Adipose tissue (tissue), 3 donors: ENCODE data around the gene NSMCE4A. TPM values are rescaled to one million over a fixed set of nuclear protein-coding genes. Genes with fewer than 3 reads are reported as not detected.
"Not testable (repeated sequence)": the region's sequence is repeated elsewhere in the genome, so short reads cannot be mapped to it uniquely, and the experiment has no call there.

Source experiments
- H3K27ac ChIP-seq: one replicate; pipeline ENCODE4 v1.5.1; 2013; ENCODE audit warnings: low read depth, low read length
- WGBS, 3 donors: extraction: QIAGEN DNeasy Blood & Tissue Kit; methylation state at CpG; one replicate each; pipeline ENCODE4 v1.1.7; 2013; 5-methylcytosine and 5-hydroxymethylcytosine counted together
- polyA plus RNA-seq, 3 donors: library from polyadenylated mRNA; stranded (reverse); fragments of 200-250 nt; gene quantifications; one replicate each; pipeline ENCODE4 v1.2.3, GENCODE V29; 2013
- donor health status: healthy with polysubstance abuse.
- donor health status: Bipolar disorder and iron deficiency.
- donor health status: healthy.

The NSMCE4A gene
- 10 to 100 TPM; 27.8 to 59.7 (median 51.3) TPM for polyA plus RNA-seq

- WGBS, 3 donors, result 0 to 1% (median 0%) methylated on average over 76 to 101 of the region's 101 CpGs
- no peak within 1 kb of the TSS for H3K27ac ChIP-seq
Observed at GRCh38 chr10:121974535-121975294, at the start of gene NSMCE4A. TSS of gene NSMCE4A (minus strand) at chr10:121975217. CDS start at chr10:121975165, 52 bp downstream.

GRCh38 chr10:122023257-122023656 lies 48.2 kb upstream of the NSMCE4A start:
- not testable (repeated sequence) for H3K27ac ChIP-seq
- WGBS, 3 donors, result 94 to 96% (median 95%) methylated on average over 7 of the region's 7 CpGs

- no peak overlapping the region for H3K27ac ChIP-seq
- 85 to 93% (median 88%) methylated on average over 4 of the region's 4 CpGs for WGBS, 3 donors
Observed at GRCh38 chr10:122022276-122022675, 47.3 kb upstream of the NSMCE4A start.

- no peak overlapping the region for H3K27ac ChIP-seq
- 74 to 86% (median 85%) methylated on average over 11 of the region's 11 CpGs for WGBS, 3 donors
Observed at GRCh38 chr10:122021828-122022227, 46.8 kb upstream of the NSMCE4A start.

GRCh38 chr10:122021379-122021778 lies 46.4 kb upstream of the NSMCE4A start:
- 45 to 78% (median 63%) methylated on average over 9 of the region's 9 CpGs for WGBS, 3 donors
- no peak overlapping the region for H3K27ac ChIP-seq

- no peak overlapping the region for H3K27ac ChIP-seq
- WGBS, 3 donors, result 91 to 94% (median 91%) methylated on average over 6 of the region's 6 CpGs
Observed at GRCh38 chr10:122020226-122020625, 45.2 kb upstream of the NSMCE4A start.

- H3K27ac ChIP-seq, result no peak overlapping the region
- WGBS, 3 donors, result 34 to 56% (median 47%) methylated on average over 24 of the region's 24 CpGs
Observed at GRCh38 chr10:122019414-122019975, 44.5 kb upstream of the NSMCE4A start.

GRCh38 chr10:122018951-122019413 lies 44.0 kb upstream of the NSMCE4A start:
- WGBS, 3 donors, result 49 to 80% (median 79%) methylated on average over 16 of the region's 16 CpGs
- H3K27ac ChIP-seq, result no peak overlapping the region

- H3K27ac ChIP-seq, result no peak overlapping the region
- 39 to 76% (median 56%) methylated on average over 7 of the region's 7 CpGs for WGBS, 3 donors
Observed at GRCh38 chr10:122018491-122018890, 43.5 kb upstream of the NSMCE4A start.

GRCh38 chr10:122017926-122018325 lies 42.9 kb upstream of the NSMCE4A start:
- 61 to 76% (median 75%) methylated on average over 4 of the region's 4 CpGs for WGBS, 3 donors
- H3K27ac ChIP-seq, result not testable (repeated sequence)

- no peak overlapping the region for H3K27ac ChIP-seq
- WGBS, 3 donors, result 75 to 86% (median 77%) methylated on average over 3 of the region's 3 CpGs
Observed at GRCh38 chr10:122014652-122015248, 39.7 kb upstream of the NSMCE4A start.

GRCh38 chr10:122013311-122013780 lies 38.3 kb upstream of the NSMCE4A start:
- H3K27ac ChIP-seq, result no peak overlapping the region
- 24 to 74% (median 73%) methylated on average over 8 of the region's 8 CpGs for WGBS, 3 donors

- no peak overlapping the region for H3K27ac ChIP-seq
- 76 to 83% (median 77%) methylated on average over 5 of the region's 5 CpGs for WGBS, 3 donors
Observed at GRCh38 chr10:122012731-122013130, 37.7 kb upstream of the NSMCE4A start.

GRCh38 chr10:122010405-122011050 lies 35.5 kb upstream of the NSMCE4A start:
- H3K27ac ChIP-seq, result no peak overlapping the region
- WGBS, 3 donors, result 81 to 90% (median 82%) methylated on average over 4 of the region's 4 CpGs

GRCh38 chr10:122007415-122007814 lies 32.4 kb upstream of the NSMCE4A start:
- WGBS, 3 donors, result 35 to 58% (median 50%) methylated on average over 3 of the region's 3 CpGs
- no peak overlapping the region for H3K27ac ChIP-seq

GRCh38 chr10:122001698-122002097 lies 26.7 kb upstream of the NSMCE4A start:
- 53 to 73% (median 69%) methylated on average over 1 of the region's 1 CpG for WGBS, 3 donors

GRCh38 chr10:121999301-121999700 lies 24.3 kb upstream of the NSMCE4A start:
- H3K27ac ChIP-seq, result no peak overlapping the region
- 85 to 94% (median 87%) methylated on average over 4 of the region's 4 CpGs for WGBS, 3 donors

More at GRCh38 chr10:122001698-122002097, 26.7 kb upstream of the NSMCE4A start:
- H3K27ac ChIP-seq, result no peak overlapping the region

- 66 to 75% (median 66%) methylated on average over 6 of the region's 6 CpGs for WGBS, 3 donors
- no peak overlapping the region for H3K27ac ChIP-seq
Observed at GRCh38 chr10:121998462-121998861, 23.4 kb upstream of the NSMCE4A start.
